Stimulated activated CD8-positive, alpha-beta memory T cell treated with anti-CD3 and anti-CD28 coated beads, Interleukin-12 subunit alpha, Interleukin-12 subunit beta, amount 100 ng/mL, for 24 hours (primary cell): ENCODE data around the gene TMEM9.

Experiments
- DNase-seq: peaks from one replicate; pipeline ENCODE4 v3.0.0-alpha.2; 2020; ENCODE audit errors: extremely low read depth

TMEM9 gene

GRCh38 chr1:201145132-201145531 lies 9.1 kb downstream of the TMEM9 start:
- no peak for DNase-seq

GRCh38 chr1:201144701-201145100 lies 9.6 kb downstream of the TMEM9 start:
- no peak for DNase-seq

GRCh38 chr1:201143726-201144635 lies 10.3 kb downstream of the TMEM9 start:
- no peak for DNase-seq

- DNase-seq, result no peak
These were observed 11.2 kb downstream of the TMEM9 start for GRCh38 chr1:201142849-201143725.

- no peak for DNase-seq
These were observed 12.0 kb downstream of the TMEM9 start for GRCh38 chr1:201142011-201142848.

GRCh38 chr1:201141418-201141817 lies 12.9 kb downstream of the TMEM9 start:
- no peak for DNase-seq

GRCh38 chr1:201140941-201141260 lies 13.4 kb downstream of the TMEM9 start:
- no peak for DNase-seq

- no peak for DNase-seq
These were observed 13.9 kb downstream of the TMEM9 start for GRCh38 chr1:201140235-201140940.

GRCh38 chr1:201139756-201140155 lies 14.5 kb downstream of the TMEM9 start:
- no peak for DNase-seq

GRCh38 chr1:201139306-201139705 lies 15.0 kb downstream of the TMEM9 start:
- no peak for DNase-seq

- no peak for DNase-seq
These were observed 15.9 kb downstream of the TMEM9 start for GRCh38 chr1:201138311-201138840.

GRCh38 chr1:201137579-201138310 lies 16.5 kb downstream of the TMEM9 start:
- no peak for DNase-seq

- DNase-seq, result no peak
These were observed 17.3 kb downstream of the TMEM9 start for GRCh38 chr1:201137024-201137392.

- DNase-seq, result no peak
These were observed 17.8 kb downstream of the TMEM9 start for GRCh38 chr1:201136355-201137023.

GRCh38 chr1:201134405-201134804 lies 19.9 kb downstream of the TMEM9 start:
- no peak for DNase-seq

- no peak for DNase-seq
These were observed 22.9 kb downstream of the TMEM9 start for GRCh38 chr1:201131398-201131797.

GRCh38 chr1:201128962-201129361 lies 25.3 kb downstream of the TMEM9 start:
- no peak for DNase-seq

- DNase-seq, result no peak
These were observed 25.8 kb downstream of the TMEM9 start for GRCh38 chr1:201128476-201128875.

- DNase-seq, result no peak
These were observed 26.4 kb downstream of the TMEM9 start for GRCh38 chr1:201127755-201128455.
